ENCODE measurements around the gene AQP1. TPM values are rescaled to one million over a fixed set of nuclear protein-coding genes. Genes with fewer than 3 reads are reported as not detected.

The AQP1 gene
- total RNA-seq, 2 experiments from 2014 or later, result not detected

GRCh38 chr7:30950197-30950596, 38.5 kb downstream of the AQP1 start:
- CTCF ChIA-PET (ENCODE audit: unreplicated experiment), result no interaction called here
- Histone ChIP-seq H2AFZ (ENCODE audit: low read length) (no peak overlapping the region), H3K36me3 (ENCODE audit: insufficient read depth, low read length) (no peaks in the 10 kb centered on the region), H3K4me3 (ENCODE audit: low read depth, low read length, poor library complexity, severe bottlenecking) (no peak overlapping the region), H4K20me1 (ENCODE audit: insufficient read depth, low read length) (no peaks in the 10 kb centered on the region), H3K27ac (ENCODE audit: low read depth, low read length, poor library complexity, severe bottlenecking) (no peak overlapping the region), H3K9me2 (ENCODE audit: insufficient read depth, low read length) (no peaks in the 10 kb centered on the region), H3K4me2 (ENCODE audit: low read length) (no peak overlapping the region), H3K9me3 (ENCODE audit: low read length) (no peaks in the 10 kb centered on the region), H3K4me1 (ENCODE audit: insufficient read depth, low read length, poor library complexity, severe bottlenecking) (no peaks in the 10 kb centered on the region), H3K79me2 (ENCODE audit: insufficient read depth, low read depth, low read length) (no peaks in the 10 kb centered on the region)
- intact Hi-C loops (cut with micrococcal nuclease; ENCODE audit: unreplicated experiment), result no loop called here
- DNase-seq (ENCODE audit: low spot score), result no peak
- BruUV-seq (replicated peaks), result no TSS peak
- TF ChIP-seq EZH2phosphoT487 (IDR thresholded peaks at IDR 0.05; ENCODE audit: borderline replicate concordance, low read depth, low read length) (no peak), CTCF (conservative IDR thresholded peaks at IDR 0.05; ENCODE audit: low read length) (no peak)
- POLR2A ChIA-PET, result no interaction called here

- BruUV-seq (replicated peaks), result no TSS peak
- POLR2A ChIA-PET, result no interaction called here
- H3K4me1 ChIP-seq (ENCODE audit: insufficient read depth, low read length, poor library complexity, severe bottlenecking), result no peaks in the 10 kb centered on the region
- no peak overlapping the region for H3K4me2 ChIP-seq (ENCODE audit: low read length)
- H3K9me2 ChIP-seq (ENCODE audit: insufficient read depth, low read length), result no peaks in the 10 kb centered on the region
- intact Hi-C loops (cut with micrococcal nuclease; ENCODE audit: unreplicated experiment), result no loop called here
- no peak overlapping the region for H3K4me3 ChIP-seq (ENCODE audit: low read depth, low read length, poor library complexity, severe bottlenecking)
- H3K27ac ChIP-seq (ENCODE audit: low read depth, low read length, poor library complexity, severe bottlenecking), result no peak overlapping the region
- CTCF ChIA-PET (ENCODE audit: unreplicated experiment), result no interaction called here
- no peaks in the 10 kb centered on the region for H3K9me3 ChIP-seq (ENCODE audit: low read length)
- H3K79me2 ChIP-seq (ENCODE audit: insufficient read depth, low read depth, low read length), result no peaks in the 10 kb centered on the region
- DNase-seq (ENCODE audit: low spot score), result no peak
- no peak for TF ChIP-seq CTCF (conservative IDR thresholded peaks at IDR 0.05; ENCODE audit: low read length)
- no peak for TF ChIP-seq EZH2phosphoT487 (IDR thresholded peaks at IDR 0.05; ENCODE audit: borderline replicate concordance, low read depth, low read length)
- H4K20me1 ChIP-seq (ENCODE audit: insufficient read depth, low read length), result no peaks in the 10 kb centered on the region
- H3K36me3 ChIP-seq (ENCODE audit: insufficient read depth, low read length), result no peaks in the 10 kb centered on the region
- H2AFZ ChIP-seq (ENCODE audit: low read length), result no peak overlapping the region
These were observed 43.3 kb downstream of the AQP1 start for GRCh38 chr7:30954914-30955313.

GRCh38 chr7:30956704-30957103, 45.1 kb downstream of the AQP1 start:
- H3K4me2 ChIP-seq (ENCODE audit: low read length), result no peak overlapping the region
- no peaks in the 10 kb centered on the region for H3K79me2 ChIP-seq (ENCODE audit: insufficient read depth, low read depth, low read length)
- TF ChIP-seq CTCF (conservative IDR thresholded peaks at IDR 0.05; ENCODE audit: low read length) (no peak), EZH2phosphoT487 (IDR thresholded peaks at IDR 0.05; ENCODE audit: borderline replicate concordance, low read depth, low read length) (no peak)
- no peaks in the 10 kb centered on the region for H3K9me2 ChIP-seq (ENCODE audit: insufficient read depth, low read length)
- H3K4me3 ChIP-seq (ENCODE audit: low read depth, low read length, poor library complexity, severe bottlenecking), result no peak overlapping the region
- no peak for DNase-seq (ENCODE audit: low spot score)
- intact Hi-C loops (cut with micrococcal nuclease; ENCODE audit: unreplicated experiment), result no loop called here
- BruUV-seq (replicated peaks), result no TSS peak
- ChIA-PET POLR2A (interaction anchor here (1.0 kb wide), 1 partner anchor 18 kb away, joined by 4 read pairs; no protein-coding TSS in a partner anchor), CTCF (ENCODE audit: unreplicated experiment) (no interaction called here)
- no peaks in the 10 kb centered on the region for H3K4me1 ChIP-seq (ENCODE audit: insufficient read depth, low read length, poor library complexity, severe bottlenecking)
- H3K27ac ChIP-seq (ENCODE audit: low read depth, low read length, poor library complexity, severe bottlenecking), result no peak overlapping the region
- no peaks in the 10 kb centered on the region for H3K9me3 ChIP-seq (ENCODE audit: low read length)
- H2AFZ ChIP-seq (ENCODE audit: low read length), result no peak overlapping the region
- no peaks in the 10 kb centered on the region for H3K36me3 ChIP-seq (ENCODE audit: insufficient read depth, low read length)
- H4K20me1 ChIP-seq (ENCODE audit: insufficient read depth, low read length), result no peaks in the 10 kb centered on the region

Measured in OCI-LY7 (cell line).